DND-41 (cell line): Measurements from ENCODE around the gene LRP1.

Experiments used
- CTCF ChIP-seq: IDR thresholded peaks from 2 replicates; pipeline ENCODE4 v1.5.1; 2012; ENCODE audit warnings: borderline replicate concordance, low read length, moderate library complexity, mild to moderate bottlenecking; ENCODE audit not compliant: poor library complexity, severe bottlenecking; ENCODE audit errors: extremely low read depth
- EZH2 ChIP-seq: IDR thresholded peaks from 3 replicates; pipeline ENCODE4 v1.6.1; 2012; ENCODE audit warnings: borderline replicate concordance, low read depth, mild to moderate bottlenecking, moderate library complexity, low read length, inconsistent platforms; ENCODE audit not compliant: severe bottlenecking

- TF ChIP-seq CTCF (no peak), EZH2 (no peak)
These were observed 45.4 kb downstream of the LRP1 start for GRCh38 chr12:57173683-57174082.
